Left renal pelvis (tissue), 4 donors: ENCODE results near the gene CRAMP1. TPM values are rescaled to one million over a fixed set of nuclear protein-coding genes. Genes with fewer than 3 reads are reported as not detected.
"Not testable (repeated sequence)": the region's sequence is repeated elsewhere in the genome, so short reads cannot be mapped to it uniquely, and the experiment has no call there.

Source experiments
- DNase-seq, 4 donors: peaks; one replicate each; pipeline ENCODE4 v3.0.0-alpha.2; 2013; ENCODE audit warnings: low read depth in 4 of 4, low spot score in 3 of 4
- polyA plus RNA-seq, 4 donors: library from polyadenylated mRNA; unstranded; fragments of 120-200 nt; gene quantifications; one replicate each; pipeline ENCODE4 v1.2.1, GENCODE V29; 2013; ENCODE audit not compliant: insufficient read length in 4 of 4

CRAMP1 gene
- polyA plus RNA-seq, 4 donors: 15.1 to 27.5 (median 18.6) TPM

DNA sequence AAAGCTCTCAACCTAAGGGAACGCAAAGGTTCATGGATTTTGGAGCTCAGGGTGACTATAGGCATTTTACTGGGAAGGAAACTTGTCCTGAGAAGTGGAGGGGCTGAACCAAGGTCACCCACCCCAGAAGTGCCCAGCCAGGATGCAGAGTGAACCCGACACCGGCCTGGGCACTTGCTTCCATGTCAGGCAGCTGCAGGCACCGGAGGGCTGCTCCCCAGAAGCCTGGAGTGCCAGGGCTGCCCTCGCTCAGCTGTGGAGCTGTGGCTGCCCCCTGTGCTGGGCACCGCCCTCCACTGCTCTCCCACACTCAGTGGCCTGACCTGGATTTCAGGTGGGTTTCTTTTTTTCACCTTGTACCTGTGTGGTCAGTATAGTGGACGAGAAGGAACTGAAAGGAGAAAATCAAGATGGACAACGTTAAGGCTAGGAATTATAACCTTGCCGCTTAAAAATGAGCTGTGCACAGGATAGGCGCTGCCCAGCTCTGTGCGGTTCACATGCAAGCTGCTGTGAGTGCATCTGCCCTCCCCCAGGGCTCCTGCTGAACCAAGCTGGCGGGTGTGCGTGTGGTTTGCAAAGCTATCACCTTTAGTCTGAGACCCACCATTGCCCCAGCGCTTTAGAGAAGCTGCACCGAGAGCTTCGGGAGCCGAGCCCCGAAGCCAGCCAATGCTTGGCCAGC, 96.1 kb downstream of the CRAMP1 start:
- no peak for DNase-seq

DNA sequence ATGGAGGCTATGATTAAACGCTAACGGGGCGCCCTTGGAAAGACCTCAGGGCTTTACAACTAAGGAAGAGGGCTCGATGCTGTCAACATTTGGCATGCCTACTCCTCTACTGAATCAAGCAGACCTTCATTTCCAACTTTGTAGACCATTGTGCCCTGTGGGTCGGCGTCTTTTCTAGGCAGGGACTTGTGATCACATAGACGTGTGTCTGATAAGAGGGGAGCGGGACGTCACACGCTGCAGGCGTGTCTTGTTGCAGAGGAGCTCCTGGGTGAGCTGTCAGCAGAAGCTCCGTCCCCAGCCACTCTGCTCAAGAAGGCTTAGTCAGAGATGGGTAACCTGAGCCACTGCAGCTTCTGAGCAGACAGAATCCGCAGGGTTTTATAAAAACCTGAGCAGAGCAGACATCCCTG, 96.6 kb downstream of the CRAMP1 start:
- DNase-seq: no peak

DNA sequence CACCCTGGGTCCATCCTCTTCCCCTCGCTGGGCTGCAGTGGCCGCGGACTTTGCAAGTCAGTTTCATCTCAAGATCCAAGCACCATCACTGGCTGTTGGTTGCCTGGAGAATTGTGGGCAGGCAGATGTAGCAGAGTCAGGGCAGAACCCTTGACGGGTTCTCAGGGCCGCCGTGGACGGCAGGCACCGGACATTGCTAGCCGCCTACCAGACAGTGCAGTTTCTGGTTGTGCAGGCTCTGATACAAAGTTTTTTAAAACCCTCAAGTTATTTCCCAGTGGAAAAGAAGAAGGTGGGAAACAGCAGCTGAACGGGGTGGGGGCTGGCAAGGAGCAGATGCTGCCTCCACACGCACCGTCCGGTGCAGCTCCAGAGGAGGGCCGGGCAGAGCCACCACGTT, 97.2 kb downstream of the CRAMP1 start:
- DNase-seq: no peak

DNA sequence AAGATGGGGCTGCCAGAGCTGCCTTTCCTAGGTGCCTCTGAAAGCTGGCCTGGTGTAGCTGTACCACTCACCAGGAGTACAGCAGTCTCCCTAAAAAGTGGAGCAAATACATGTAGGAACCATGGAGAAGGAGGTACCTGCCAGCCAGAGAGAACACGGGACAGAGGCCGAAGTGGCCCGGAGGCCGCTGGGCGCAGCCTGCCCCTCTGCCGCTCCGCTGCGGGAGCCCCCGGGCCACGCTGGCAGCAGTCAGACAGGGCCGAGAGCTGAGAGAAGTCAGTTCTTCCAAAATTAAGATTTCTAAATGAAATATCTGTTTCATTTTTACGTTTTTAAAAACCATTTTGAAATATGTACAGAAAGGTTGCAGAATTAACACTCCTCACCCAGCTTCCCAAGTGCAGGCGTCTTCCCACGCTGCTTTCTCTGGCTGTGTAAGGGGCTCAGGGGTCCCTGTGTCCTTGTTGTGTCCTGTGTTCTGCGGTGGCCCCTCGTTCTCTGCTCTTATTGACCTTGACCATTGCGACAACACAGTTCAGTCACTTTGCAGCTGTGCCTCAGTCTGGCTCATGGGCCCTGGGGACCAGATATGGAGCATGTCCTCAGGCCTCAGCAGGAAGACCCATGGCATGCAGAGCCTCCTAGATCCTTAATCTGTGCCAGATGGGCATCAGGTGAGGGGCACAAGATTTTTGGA, 98.8 kb downstream of the CRAMP1 start:
- DNase-seq: no peak

DNA sequence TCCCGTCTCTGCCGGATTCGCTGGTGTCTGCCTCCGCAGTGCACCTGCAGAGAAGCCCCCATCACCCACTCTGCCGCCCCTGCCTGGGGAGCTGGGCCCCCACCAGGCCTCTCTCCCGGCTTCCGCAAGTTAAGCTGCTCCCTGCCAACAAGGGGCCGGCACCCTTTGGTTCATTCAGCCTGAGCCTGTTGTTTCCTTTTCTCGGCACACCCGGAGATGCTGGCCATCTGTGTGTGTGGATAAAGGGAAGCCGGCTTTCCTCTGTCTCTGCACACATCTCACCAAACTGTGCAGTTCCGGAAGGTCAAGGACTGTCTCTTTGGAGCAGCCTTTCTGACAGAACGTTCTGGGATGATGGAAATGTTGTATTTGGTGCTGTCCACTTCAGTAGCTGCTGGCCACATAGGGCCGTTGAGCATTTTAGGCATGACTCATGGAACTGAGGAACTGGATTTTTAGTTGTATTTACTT, 100.7 kb downstream of the CRAMP1 start:
- no peak for DNase-seq

DNA sequence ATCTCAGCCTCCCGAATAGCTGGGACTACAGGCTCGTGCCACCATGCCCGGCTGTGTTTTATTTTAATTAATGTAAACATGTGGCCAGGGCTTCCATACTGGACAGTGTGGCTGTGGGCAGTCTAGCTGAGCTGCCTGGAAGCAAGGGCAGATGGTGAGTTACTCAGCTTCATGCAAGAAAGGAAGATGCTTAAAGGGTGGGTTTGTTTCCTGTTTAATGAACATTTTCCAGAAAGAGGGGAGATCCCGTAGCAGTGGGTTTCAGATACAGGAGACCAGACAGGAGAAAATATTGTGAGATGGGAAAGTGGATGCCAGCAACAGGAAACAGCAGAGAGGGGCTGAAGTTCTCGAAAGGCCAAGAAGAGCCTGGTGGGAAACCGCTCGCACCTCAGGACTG, 101.2 kb downstream of the CRAMP1 start:
- DNase-seq: no peak

DNA sequence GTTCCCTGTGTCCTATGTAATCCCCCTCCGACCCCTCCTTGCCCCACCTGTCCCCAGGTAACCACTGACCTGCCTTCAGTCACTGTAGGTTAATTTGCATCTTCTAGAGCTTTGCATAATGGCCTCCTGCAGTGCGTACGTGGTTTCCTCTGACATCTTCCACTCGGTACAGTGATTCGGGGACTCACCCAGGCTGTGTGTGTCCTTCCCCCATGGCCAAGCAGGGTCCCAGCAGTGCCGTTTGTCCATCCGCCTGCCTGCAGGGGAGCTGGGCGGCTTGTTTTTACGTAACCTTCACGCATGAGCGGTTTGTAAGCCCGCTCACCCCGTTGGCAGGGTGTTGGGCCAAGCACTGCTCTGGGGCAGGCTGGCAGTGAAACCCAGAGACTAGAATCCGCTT, 101.8 kb downstream of the CRAMP1 start:
- DNase-seq: no peak

DNA sequence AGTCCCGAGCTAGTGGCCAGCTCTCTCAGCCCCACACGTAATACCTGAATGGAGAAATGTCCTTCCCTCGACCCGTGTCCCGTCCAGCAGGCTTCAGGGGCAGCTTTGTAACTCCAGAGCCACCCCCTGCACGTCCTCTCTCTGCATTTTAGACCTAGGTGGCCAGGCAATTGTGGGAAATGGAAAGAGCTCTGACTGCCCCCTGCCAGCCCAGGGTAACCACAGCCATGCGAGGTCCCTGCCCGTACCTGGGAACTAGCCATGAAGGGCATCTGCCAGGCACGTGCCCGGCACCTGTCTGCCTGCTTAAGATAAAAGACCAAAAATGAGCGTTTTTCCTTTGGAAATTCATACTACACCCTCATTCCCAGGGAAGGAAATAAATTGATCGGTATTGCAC, 103.1 kb downstream of the CRAMP1 start:
- DNase-seq: no peak

DNA sequence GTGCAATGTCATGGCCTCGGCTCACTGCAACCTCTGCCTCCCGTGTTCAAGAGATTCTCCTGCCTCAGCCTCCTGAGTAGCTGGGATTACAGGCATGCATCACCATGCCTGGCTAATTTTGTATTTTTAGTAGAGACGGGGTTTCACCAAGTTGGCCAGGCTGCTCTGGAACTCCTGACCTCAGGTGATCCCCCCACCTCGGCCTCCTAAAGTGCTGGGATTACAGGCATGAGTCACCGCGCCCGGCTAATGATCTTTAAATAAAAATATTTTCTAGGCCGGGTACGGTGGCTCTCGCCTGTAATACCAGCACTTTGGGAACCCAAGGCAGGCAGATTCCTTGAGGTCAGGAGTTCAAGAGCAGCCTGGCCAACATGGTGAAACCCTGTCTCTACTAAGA, 106.1 kb downstream of the CRAMP1 start:
- not testable (repeated sequence) for DNase-seq

DNA sequence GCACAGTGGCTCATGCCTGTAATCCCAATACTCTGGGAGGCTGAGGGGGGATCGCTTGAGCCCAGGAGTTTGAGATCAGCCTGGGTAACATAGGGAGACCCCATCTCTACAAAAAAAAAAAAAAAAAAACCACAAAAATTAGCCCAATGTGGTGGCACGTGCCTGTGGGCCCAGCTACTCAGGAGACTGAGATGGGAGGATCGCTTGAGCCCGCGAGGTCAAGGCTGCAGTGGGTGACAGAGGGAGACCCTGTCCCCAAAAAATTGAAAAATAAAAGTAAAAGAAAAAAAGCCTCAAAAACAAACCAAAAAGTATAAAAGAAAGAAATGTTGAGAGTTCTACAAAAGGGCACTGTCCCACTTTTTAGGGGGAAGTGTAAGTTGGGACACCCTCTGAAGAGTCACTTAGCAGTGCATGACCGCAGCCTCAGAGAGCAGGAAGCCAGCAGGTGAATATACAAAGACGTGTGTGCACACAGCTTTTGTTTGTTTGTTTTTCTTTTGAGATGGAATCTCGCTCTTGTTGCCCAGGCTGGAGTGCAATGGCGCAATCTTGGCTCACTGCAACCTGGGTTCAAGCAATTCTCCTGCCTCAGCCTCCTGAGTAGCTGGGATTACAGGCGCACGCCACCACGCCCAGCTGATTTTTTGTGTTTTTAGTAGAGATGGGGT, 107.5 kb downstream of the CRAMP1 start:
- DNase-seq: not testable (repeated sequence)

DNA sequence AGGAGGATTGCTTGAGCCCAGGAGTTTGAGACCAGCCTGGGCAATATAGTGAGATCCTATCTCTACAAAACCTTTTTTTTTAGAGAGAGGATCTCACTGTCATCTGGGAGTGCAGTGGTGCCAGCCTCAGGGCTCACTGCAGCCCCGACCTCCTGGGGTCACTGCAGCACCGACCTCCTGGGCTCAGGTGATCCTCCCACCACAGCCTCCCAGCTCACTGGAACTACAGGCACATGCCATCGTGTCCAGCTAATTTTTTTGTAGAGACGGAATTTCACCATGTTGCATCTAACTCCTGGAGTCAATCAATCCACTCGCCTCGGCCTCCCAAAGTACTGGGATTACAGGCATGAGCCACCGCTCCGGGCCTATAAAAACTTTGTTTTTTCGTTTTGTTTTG, 109.2 kb downstream of the CRAMP1 start:
- no peak for DNase-seq

DNA sequence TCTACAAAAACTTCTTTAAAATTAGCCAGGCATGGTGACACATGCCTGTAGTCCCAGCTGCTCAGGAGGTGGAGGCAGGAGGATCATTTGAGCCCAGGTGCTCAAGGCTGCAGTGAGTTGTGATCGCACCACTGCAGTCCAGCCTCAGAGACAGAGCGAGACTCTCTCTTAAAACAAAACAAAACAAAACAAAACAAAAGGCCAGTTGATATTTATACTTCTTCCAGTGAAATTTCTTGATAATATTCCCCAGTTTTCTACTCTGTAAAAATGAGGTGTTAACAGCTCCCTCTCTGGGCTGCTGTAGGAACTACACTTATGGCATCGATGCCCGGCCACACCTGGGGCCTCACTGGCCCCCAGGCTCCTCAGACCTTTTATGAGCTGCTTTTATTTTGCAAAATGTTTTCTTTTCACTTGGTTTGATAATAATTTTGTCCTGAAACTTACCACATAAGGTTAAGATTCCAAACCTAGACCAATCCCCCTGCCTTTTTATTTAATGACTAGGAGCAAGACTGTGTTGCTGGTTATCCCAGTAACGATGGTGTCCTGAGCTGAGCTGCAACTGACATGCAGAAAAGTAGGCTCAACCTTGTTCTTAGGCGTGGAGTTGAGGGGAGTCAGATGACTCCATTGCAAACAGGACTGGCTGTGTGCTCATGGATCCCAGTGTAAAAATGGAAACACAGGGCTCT, 111.4 kb downstream of the CRAMP1 start:
- no peak for DNase-seq

DNA sequence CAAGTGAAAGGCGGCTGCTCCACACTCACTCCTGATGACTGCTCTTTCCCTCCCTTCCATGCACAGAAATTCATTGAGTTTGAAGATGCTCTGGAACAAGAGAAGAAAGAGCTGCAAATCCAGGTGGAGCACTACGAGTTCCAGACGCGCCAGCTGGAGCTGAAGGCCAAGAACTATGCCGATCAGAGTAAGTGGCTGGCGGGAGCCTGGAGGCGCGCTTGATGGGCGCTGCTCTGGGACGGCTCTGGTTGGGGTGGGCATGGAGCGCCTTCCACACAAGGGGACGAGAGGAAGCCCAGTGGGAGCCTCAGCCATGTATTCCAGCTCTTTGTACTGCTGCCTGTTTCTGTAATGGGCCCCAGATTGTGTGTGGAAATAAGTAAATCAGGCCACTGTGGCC, 112.3 kb downstream of the CRAMP1 start:
- DNase-seq: no peak

DNA sequence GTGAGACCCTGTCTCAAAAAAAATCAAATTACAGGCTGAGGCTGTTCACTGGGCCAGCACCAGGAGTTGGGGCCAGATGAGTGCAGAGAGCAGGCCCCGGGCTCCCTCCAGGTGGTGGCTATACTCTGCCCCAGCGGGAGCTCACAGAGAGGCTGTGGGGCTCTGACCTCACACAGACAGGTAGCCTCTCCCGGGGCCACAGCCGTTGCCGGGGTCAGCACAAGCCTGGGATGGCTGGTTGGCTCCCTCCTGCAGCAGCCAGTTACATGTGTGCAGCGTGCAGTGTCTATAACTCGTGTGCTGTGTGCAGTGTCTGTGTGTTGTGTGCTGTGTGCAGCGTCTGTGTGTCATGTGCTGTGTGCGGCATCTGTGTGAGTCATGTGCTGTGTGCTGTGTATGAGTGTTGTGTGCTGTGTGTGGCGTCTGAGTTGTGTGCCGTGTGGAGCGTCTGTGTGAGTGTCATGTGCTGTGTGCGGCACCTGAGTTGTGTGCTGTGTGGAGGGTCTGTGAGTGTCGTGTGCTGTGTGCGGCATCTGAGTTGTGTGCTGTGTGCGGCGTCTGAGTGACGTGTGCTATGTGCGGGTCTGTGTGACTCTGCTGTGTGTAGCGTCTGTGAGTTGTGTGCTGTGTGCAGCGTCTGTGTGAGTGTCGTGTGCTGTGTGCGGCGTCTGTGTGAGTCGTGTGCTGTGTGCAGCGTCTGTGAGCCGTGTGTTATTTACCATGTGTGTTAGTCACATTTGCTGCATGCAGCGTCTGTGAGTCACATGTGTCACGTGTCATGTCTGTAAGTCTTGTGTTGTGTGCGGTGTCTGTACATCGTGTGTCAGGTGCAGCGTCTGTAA, 114.7 kb downstream of the CRAMP1 start:
- no peak for DNase-seq

Other genes with a start within 250 kb of the CRAMP1 start
- gene UNKL, start 197.7 kb upstream of the CRAMP1 start, polyA plus RNA-seq: 10 to 100 TPM; 10.2 to 29.3 (median 16.3) TPM
- gene UQCC4, start 191.6 kb upstream of the CRAMP1 start, polyA plus RNA-seq: 10 to 100 TPM; 10.5 to 14.2 (median 11.5) TPM
- under 1 TPM in 1 of 4 donors, not detected in 3; 0.25 TPM for gene PERCC1, start 181.3 kb upstream of the CRAMP1 start, polyA plus RNA-seq
- 1 to 10 TPM; 1.4 to 4.1 (median 2.0) TPM for gene CCDC154, start 167.8 kb upstream of the CRAMP1 start, polyA plus RNA-seq
- 10 to 100 TPM; 38.3 to 68.6 (median 47.1) TPM for gene CLCN7, start 137.3 kb upstream of the CRAMP1 start, polyA plus RNA-seq
- gene PTX4, start 123.4 kb upstream of the CRAMP1 start, polyA plus RNA-seq: under 1 TPM in 1 of 4 donors, not detected in 3; 0.11 TPM
- gene TELO2, start 119.0 kb upstream of the CRAMP1 start, polyA plus RNA-seq: 10 to 100 TPM; 23.3 to 51.8 (median 29.3) TPM
- 10 to 100 TPM; 14.7 to 22.7 (median 19.2) TPM for gene TMEM204, start 78.7 kb upstream of the CRAMP1 start, polyA plus RNA-seq
- gene IFT140, start 288 bp upstream of the CRAMP1 start, polyA plus RNA-seq: 10 to 100 TPM; 27.2 to 50.1 (median 37.1) TPM
- gene JPT2, start 65.9 kb downstream of the CRAMP1 start, polyA plus RNA-seq: 10 to 100 TPM; 49.3 to 88.7 (median 87.9) TPM
- 10 to 100 TPM; 35.3 to 79.2 (median 54.1) TPM for gene MAPK8IP3, start 93.8 kb downstream of the CRAMP1 start, polyA plus RNA-seq
- gene NME3, start 159.2 kb downstream of the CRAMP1 start, polyA plus RNA-seq: 10 to 100 TPM; 18.7 to 46.6 (median 22.9) TPM
- gene EME2, start 160.4 kb downstream of the CRAMP1 start, polyA plus RNA-seq: 10 to 100 TPM in 1 of 4 donors, 1 to 10 TPM in 3; 5.7 to 16.1 (median 8.0) TPM
- gene MRPS34, start 160.8 kb downstream of the CRAMP1 start, polyA plus RNA-seq: 10 to 100 TPM; 37.1 to 89.4 (median 57.9) TPM
- gene SPSB3, start 170.2 kb downstream of the CRAMP1 start, polyA plus RNA-seq: 10 to 100 TPM; 31.4 to 53.3 (median 35.4) TPM
- 10 to 100 TPM; 32.7 to 58.6 (median 34.8) TPM for gene NUBP2, start 170.6 kb downstream of the CRAMP1 start, polyA plus RNA-seq
- 1 to 10 TPM in 3 of 4 donors, under 1 TPM in 1; 0.15 to 3.6 (median 1.6) TPM for gene IGFALS, start 181.3 kb downstream of the CRAMP1 start, polyA plus RNA-seq
- 10 to 100 TPM; 29.7 to 51.8 (median 31.9) TPM for gene HAGH, start 214.5 kb downstream of the CRAMP1 start, polyA plus RNA-seq
- 10 to 100 TPM; 22.5 to 46.7 (median 34.7) TPM for gene FAHD1, start 214.8 kb downstream of the CRAMP1 start, polyA plus RNA-seq